Measurements from ENCODE around the gene ADAMTS17. TPM values are rescaled to one million over a fixed set of nuclear protein-coding genes. Genes with fewer than 3 reads are reported as not detected.

Gene ADAMTS17
- total RNA-seq, 1 experiment from 2014 or later = 0.16 TPM

DNA sequence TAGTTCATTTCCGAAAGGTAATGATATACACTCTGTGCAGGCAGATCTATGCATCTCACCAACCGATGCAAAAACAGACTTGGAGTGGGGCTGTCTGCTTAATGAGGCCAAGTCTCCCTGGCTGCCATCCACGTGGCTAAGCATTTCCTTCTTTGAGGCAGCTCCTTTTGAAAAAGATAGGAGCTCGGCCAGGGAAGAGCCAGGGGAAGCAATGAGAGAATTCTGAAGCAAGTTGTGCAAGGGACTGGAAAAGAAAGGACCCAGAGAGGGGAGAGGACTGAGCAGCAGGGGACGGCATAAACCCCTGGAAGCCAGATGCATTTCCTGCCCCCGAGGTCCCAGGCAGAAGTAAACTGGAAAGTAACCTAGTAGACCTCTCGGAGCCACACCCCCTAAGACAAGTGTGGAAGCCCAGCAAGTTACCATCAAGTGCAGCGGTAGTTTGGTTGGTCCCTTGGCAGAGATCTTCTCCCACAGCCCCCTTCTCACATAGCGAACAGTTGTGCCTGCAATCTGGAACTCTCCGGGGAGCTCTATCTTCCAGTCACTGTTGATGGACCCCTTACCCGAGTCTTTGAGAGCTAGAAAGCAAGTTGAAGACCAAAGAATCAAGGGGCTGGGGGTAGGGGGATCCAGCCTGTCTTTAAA lies 288.2 kb downstream of the ADAMTS17 start:
- DNase-seq (ENCODE audit: low spot score) = no peak

GRCh38 chr15:100052716-100053473 lies 288.9 kb downstream of the ADAMTS17 start:
- no peak for DNase-seq (ENCODE audit: low spot score)

GRCh38 chr15:100050877-100051786 lies 290.6 kb downstream of the ADAMTS17 start:
- DNase-seq (ENCODE audit: low spot score) = no peak

DNA sequence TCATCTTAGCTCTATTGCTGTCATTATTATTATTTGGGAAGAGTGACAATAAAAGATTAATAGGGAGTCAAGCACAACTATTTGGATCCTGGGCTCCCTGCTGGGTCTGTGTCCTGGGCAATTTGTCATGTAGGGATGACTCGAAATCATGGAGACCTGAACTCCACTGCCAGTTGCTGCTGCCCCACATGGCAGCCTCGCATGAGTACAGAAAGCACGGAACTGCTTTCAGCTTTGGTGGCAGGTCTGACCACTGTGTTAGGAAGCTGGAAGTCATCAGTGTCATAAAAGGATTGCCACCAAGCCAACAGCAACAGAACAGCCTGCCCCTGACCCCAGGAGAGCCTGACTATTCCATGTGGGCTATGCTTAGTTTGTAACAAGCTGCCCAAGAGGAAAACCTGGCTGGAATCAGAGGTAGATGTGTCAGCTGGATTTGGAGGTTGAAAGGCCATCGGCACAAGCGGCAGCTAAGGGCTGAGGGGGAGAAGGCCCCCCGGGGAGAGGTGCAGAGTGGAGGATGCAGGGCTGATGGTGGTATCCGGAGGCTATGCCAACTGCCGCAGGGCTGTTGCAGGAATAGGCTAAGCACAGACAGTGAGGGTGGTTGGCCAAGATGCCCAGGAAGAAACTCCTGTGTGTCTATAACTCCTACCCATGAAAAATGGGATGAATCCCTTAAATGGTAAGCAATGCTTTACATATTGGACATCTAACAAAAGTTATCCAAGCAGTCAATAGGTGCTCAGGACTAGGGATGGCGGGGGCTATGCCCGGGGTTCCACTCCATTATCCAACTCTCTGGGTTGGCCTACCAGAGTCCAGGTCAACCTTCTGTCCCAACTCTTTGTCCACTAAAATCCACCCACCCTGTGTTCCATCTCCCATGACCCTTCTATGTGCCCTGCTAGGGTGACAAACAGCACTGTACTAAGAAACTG lies 291.6 kb downstream of the ADAMTS17 start:
- no peak for DNase-seq (ENCODE audit: low spot score)

- no peak for DNase-seq (ENCODE audit: low spot score)
Measured at GRCh38 chr15:100049483-100049882, 292.3 kb downstream of the ADAMTS17 start.

GRCh38 chr15:100048736-100049135 lies 293.0 kb downstream of the ADAMTS17 start:
- DNase-seq (ENCODE audit: low spot score) = no peak

GRCh38 chr15:100043692-100044091 lies 298.1 kb downstream of the ADAMTS17 start:
- peak; percentile 18 for DNase-seq (ENCODE audit: low spot score)

- peak; percentile 87 for DNase-seq (ENCODE audit: low spot score)
Measured at GRCh38 chr15:100043068-100043641, 298.6 kb downstream of the ADAMTS17 start.

DNA sequence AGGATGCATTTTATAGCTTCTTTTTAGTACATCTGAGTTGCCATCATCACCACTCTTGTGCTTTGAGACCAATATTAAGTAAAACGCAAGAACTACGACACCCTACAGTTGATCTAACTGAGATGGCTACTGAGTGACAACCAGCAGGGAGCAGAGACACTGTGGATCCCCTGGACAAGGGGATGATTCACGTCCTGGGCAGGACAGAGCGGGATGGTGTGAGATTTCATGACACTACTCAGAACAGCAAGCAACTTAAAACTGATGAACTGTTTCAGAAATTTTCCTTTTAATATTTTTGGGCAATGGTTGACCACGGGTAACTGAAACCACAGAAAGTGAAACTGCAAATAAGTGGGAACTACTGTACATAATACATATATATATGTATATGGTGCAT lies 299.2 kb downstream of the ADAMTS17 start:
- DNase-seq (ENCODE audit: low spot score) = peak; percentile 47

DNA sequence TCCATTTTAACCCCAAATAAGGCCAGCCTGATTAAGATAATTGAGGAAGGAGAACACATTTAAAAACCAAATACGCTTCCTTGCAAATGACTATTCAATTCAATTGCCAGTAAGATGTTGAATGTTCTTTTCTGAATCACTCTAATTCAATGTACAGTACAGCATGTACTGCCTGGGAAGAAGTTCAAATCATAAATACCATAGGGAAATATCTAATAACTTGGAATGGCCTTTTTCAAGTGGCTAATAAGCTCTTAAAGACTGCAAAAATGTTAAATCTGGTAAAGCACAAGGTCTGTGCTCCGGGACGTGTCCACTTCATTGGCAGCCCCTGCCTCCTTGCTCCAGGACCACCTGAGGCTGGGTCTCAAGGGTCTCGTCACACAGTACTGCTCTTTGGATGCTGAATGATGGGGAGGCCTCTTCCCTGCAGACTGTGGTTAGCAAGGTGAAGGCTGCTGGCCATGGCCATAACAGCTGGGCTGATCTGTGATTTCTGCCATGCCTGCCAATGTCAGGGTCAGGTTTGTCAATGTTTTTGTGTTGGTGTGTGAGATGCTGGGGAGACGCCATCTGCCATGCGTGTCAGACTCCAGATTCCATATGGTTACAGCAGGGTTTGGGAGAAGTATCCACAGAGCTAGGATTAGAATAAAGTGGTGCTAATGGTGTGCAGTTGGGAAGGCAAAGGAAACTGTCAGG lies 300.5 kb downstream of the ADAMTS17 start:
- no peak for DNase-seq (ENCODE audit: low spot score)

GRCh38 chr15:100039994-100040393 lies 301.8 kb downstream of the ADAMTS17 start:
- no peak for DNase-seq (ENCODE audit: low spot score)

GRCh38 chr15:100038736-100039135 lies 303.0 kb downstream of the ADAMTS17 start:
- DNase-seq (ENCODE audit: low spot score) = no peak

DNA sequence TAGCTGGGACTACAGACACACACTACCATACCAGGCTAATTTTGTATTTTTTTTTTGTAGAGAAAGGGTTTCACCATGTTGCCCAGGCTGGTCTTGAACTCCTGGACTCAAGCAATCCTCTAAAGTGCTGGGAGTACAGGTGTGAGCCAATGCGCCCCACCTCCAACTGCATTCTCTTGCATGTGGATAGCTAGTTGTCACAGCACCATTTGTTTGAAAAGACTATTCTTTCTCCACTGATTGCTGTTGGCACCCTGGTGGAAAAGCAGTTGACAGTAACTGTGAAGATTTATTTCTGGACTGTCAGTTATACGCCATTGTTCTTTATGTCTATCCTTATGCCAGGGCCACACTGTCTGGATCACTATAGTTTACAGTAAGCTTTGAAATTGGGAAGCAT lies 303.9 kb downstream of the ADAMTS17 start:
- DNase-seq (ENCODE audit: low spot score) = no peak

- no peak for DNase-seq (ENCODE audit: low spot score)
Measured at GRCh38 chr15:100036015-100036414, 305.8 kb downstream of the ADAMTS17 start.

DNA sequence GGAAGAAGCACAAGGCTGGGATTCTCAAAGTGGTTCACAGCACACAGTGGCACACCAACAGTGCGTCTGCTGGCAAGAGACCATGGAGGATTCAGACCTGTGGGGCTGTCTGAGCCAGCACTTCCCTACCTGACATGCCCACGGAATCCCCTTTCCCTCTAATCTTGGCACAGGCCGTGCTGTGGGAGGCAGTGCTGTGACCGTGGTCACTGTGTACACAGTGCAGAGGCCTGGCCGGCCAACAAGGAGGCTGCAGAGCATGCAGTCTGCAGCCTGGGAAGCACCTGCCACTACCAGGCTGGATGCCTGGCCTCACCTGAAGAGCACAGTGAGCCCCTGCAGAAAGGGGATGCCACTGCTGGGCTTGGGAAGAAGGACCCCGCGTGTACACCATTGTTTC lies 307.6 kb downstream of the ADAMTS17 start:
- no peak for DNase-seq (ENCODE audit: low spot score)

GRCh38 chr15:100033140-100033857 lies 308.5 kb downstream of the ADAMTS17 start:
- DNase-seq (ENCODE audit: low spot score) = no peak

GRCh38 chr15:100032358-100033085 lies 309.3 kb downstream of the ADAMTS17 start:
- no peak for DNase-seq (ENCODE audit: low spot score)

DNA sequence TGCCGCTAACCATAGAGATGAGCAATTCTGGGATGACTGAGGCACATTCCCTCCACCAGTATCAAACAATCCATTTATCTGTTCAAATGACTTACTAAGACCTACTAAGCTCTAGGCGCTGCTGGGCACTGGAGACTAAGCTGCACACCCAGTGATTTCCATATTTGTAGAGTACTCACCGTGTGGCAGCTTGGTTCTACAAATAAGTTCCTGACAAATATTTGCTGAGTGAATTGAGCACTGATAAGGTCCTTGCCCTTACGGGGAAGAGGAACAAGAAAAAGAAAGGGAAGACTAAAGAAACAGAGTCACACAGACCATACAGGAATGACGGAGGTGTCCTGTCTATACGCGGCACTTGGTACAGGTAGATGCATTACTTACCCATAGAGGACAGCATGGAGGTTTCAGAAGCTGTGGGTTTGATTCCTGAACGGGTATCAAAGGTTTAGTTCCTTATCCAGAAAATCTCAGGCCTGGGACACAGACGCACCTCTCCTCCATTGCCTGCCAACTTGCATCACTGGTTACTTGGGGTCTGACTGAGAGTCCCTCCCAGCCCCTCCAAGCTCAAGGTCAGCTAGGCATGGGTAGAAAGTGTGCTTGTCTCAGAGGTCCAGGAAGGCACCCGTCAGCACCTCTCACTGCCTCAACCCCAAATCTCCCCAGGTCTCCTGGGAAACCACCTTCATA lies 310.0 kb downstream of the ADAMTS17 start:
- DNase-seq (ENCODE audit: low spot score) = no peak

All from A172 (cell line).